ENCODE measurements around the gene SMKR1. TPM values are rescaled to one million over a fixed set of nuclear protein-coding genes. Genes with fewer than 3 reads are reported as not detected.
A peak's percentile ranks its signal among the peaks of the same experiment; 100 is the strongest.

Gene SMKR1
- total RNA-seq, 2 donors from 2014 or later: 4.0 to 4.3 TPM

GRCh38 chr7:129495987-129496386, 6.3 kb upstream of the SMKR1 start:
- DNase-seq: no peak
- no peak for ATAC-seq (replicated peaks in 1 of 2)

DNA sequence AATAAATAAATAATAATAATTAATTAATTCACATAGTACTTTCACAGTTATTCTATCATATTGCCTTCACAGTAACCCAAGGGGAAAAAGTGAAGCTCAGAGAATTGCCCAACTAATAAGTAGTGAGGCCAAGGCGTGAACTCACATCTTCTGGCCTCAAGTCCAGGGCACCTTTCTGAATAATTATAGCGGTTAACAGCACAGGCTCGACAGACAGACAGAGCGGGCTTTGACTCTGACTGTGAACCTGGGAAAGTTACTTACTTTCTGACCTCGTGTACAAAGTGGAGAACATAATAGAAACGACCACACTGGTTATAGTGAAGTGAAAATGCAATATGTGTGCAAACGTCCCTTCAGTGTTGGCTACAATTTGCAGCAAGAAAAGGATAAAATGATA, 5.7 kb upstream of the SMKR1 start:
- no peak for ATAC-seq (replicated peaks in 1 of 2)
- no peak overlapping the region for H3K4me3 Mint-ChIP-seq
- H3K36me3 Mint-ChIP-seq (ENCODE audit: insufficient read depth in 2 of 2): peaks cover 0 to 2% of the 10 kb centered on the region in 2 donors
- H3K27ac Mint-ChIP-seq: no peak overlapping the region
- peaks cover 6% of the 10 kb centered on the region for H3K27me3 Mint-ChIP-seq (ENCODE audit: low read depth)
- DNase-seq: no peak
- H3K4me1 Mint-ChIP-seq (ENCODE audit: low read depth): peaks cover 41% of the 10 kb centered on the region
- no peaks in the 10 kb centered on the region for H3K9me3 Mint-ChIP-seq

More at GRCh38 chr7:129495987-129496386, 6.3 kb upstream of the SMKR1 start:
- Mint-ChIP-seq H3K9me3 (no peaks in the 10 kb centered on the region), H3K36me3 (ENCODE audit: insufficient read depth in 2 of 2) (peaks cover 0 to 4% of the 10 kb centered on the region in 2 donors), H3K27ac (no peak overlapping the region), H3K27me3 (ENCODE audit: low read depth) (peaks cover 6% of the 10 kb centered on the region), H3K4me1 (ENCODE audit: low read depth) (peaks cover 35% of the 10 kb centered on the region), H3K4me3 (no peak overlapping the region)

- peaks cover 42% of the 10 kb centered on the region for H3K4me1 Mint-ChIP-seq (ENCODE audit: low read depth)
- no peak overlapping the region for H3K27ac Mint-ChIP-seq
- no peaks in the 10 kb centered on the region for H3K9me3 Mint-ChIP-seq
- peaks cover 0 to 2% of the 10 kb centered on the region in 2 donors for H3K36me3 Mint-ChIP-seq (ENCODE audit: insufficient read depth in 2 of 2)
- no peak for DNase-seq
- ATAC-seq (replicated peaks in 1 of 2): no peak
- H3K27me3 Mint-ChIP-seq (ENCODE audit: low read depth): peaks cover 6% of the 10 kb centered on the region
- no peak overlapping the region for H3K4me3 Mint-ChIP-seq
Observed at GRCh38 chr7:129497156-129497555, 5.2 kb upstream of the SMKR1 start.

DNA sequence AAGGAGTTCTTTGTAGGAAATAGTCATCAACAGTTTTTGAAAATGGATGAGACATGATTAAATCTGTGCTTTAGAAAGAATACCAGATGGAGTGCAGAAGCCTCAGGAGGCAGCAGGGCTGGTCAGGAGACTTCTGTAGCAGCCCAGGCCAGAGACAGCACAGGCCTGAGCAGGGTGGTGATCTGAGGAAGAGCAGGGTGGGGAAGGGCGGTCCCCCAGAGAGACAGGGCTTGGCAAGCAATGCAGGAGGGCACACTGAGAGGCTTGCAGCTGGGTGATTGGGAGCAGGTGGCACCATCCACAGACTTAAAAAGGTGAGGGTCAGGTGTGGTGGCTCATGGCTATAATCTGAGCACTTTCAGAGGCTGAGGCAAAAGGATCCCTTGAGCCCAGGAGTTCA, 4.3 kb upstream of the SMKR1 start:
- no peak overlapping the region for H3K4me3 Mint-ChIP-seq
- H3K27ac Mint-ChIP-seq: no peak overlapping the region
- no peaks in the 10 kb centered on the region for H3K9me3 Mint-ChIP-seq
- peaks cover 37% of the 10 kb centered on the region for H3K4me1 Mint-ChIP-seq (ENCODE audit: low read depth)
- DNase-seq: no peak
- H3K36me3 Mint-ChIP-seq (ENCODE audit: insufficient read depth in 2 of 2): no peaks in the 10 kb centered on the region
- peaks cover 7% of the 10 kb centered on the region for H3K27me3 Mint-ChIP-seq (ENCODE audit: low read depth)
- ATAC-seq (replicated peaks in 1 of 2): no peak

GRCh38 chr7:129499999-129500398, 2.3 kb upstream of the SMKR1 start:
- DNase-seq (no peak), ATAC-seq (replicated peaks in 1 of 2) (no peak)
- Mint-ChIP-seq H3K4me1 (ENCODE audit: low read depth) (peaks cover 39% of the 10 kb centered on the region), H3K9me3 (no peaks in the 10 kb centered on the region), H3K36me3 (ENCODE audit: insufficient read depth in 2 of 2) (no peaks in the 10 kb centered on the region), H3K27ac (no peak overlapping the region), H3K4me3 (no peak overlapping the region), H3K27me3 (ENCODE audit: low read depth) (peaks cover 13% of the 10 kb centered on the region)

- Mint-ChIP-seq H3K36me3 (ENCODE audit: insufficient read depth in 2 of 2) (no peaks in the 10 kb centered on the region), H3K9me3 (no peaks in the 10 kb centered on the region), H3K27ac (peak overlapping the region; percentile 55), H3K4me1 (ENCODE audit: low read depth) (peaks cover 21% of the 10 kb centered on the region), H3K4me3 (peak overlapping the region; percentile 62 to 83), H3K27me3 (ENCODE audit: low read depth) (peaks cover 7% of the 10 kb centered on the region)
- DNase-seq (peak in 1 of 2 donors; percentile 28), ATAC-seq (replicated peaks in 1 of 2) (peak; percentile 5 to 20)
Observed at GRCh38 chr7:129502708-129503685, 666 bp downstream of the SMKR1 start.

GRCh38 chr7:129503725-129504124, 1.4 kb downstream of the SMKR1 start:
- H3K27me3 Mint-ChIP-seq (ENCODE audit: low read depth): peaks cover 7% of the 10 kb centered on the region
- H3K4me3 Mint-ChIP-seq: peak overlapping the region; percentile 62 to 83
- H3K36me3 Mint-ChIP-seq (ENCODE audit: insufficient read depth in 2 of 2): no peaks in the 10 kb centered on the region
- ATAC-seq (replicated peaks in 1 of 2) (no peak), DNase-seq (no peak)
- H3K9me3 Mint-ChIP-seq: no peaks in the 10 kb centered on the region
- no peak overlapping the region for H3K27ac Mint-ChIP-seq
- peaks cover 21% of the 10 kb centered on the region for H3K4me1 Mint-ChIP-seq (ENCODE audit: low read depth)

- H3K27ac Mint-ChIP-seq: no peak overlapping the region
- no peak overlapping the region for H3K4me3 Mint-ChIP-seq
- no peak for ATAC-seq (replicated peaks in 1 of 2)
- no peaks in the 10 kb centered on the region for H3K27me3 Mint-ChIP-seq (ENCODE audit: low read depth)
- DNase-seq: no peak
- no peaks in the 10 kb centered on the region for H3K36me3 Mint-ChIP-seq (ENCODE audit: insufficient read depth in 2 of 2)
- no peaks in the 10 kb centered on the region for H3K9me3 Mint-ChIP-seq
- H3K4me1 Mint-ChIP-seq (ENCODE audit: low read depth): peaks cover 7% of the 10 kb centered on the region
Observed at GRCh38 chr7:129512192-129512591, 9.9 kb downstream of the SMKR1 start.

DNA sequence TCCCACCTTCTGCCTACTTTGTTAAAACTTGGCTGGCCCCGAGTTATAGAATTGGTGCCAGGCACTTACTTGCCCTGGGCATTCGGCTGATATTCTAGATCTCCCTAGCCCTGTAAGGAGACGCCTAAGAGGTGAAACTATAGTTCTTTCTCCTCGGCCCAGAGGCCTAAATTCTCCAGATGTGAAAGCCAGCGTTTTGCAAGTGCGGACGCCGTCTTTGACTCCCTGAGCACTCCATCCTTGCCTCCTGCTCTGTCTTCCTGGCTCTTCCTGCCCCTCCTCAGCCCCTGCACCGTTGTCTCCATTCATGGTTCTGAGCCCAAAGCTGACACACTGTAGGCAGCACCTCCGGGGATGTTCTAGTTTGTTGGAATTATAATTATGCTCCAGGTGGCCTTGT, 11.2 kb downstream of the SMKR1 start:
- no peaks in the 10 kb centered on the region for H3K9me3 Mint-ChIP-seq
- H3K4me1 Mint-ChIP-seq (ENCODE audit: low read depth): peaks cover 7% of the 10 kb centered on the region
- DNase-seq (no peak), ATAC-seq (replicated peaks in 1 of 2) (no peak)
- H3K27ac Mint-ChIP-seq: no peak overlapping the region
- H3K36me3 Mint-ChIP-seq (ENCODE audit: insufficient read depth in 2 of 2): no peaks in the 10 kb centered on the region
- no peak overlapping the region for H3K4me3 Mint-ChIP-seq
- no peaks in the 10 kb centered on the region for H3K27me3 Mint-ChIP-seq (ENCODE audit: low read depth)

DNA sequence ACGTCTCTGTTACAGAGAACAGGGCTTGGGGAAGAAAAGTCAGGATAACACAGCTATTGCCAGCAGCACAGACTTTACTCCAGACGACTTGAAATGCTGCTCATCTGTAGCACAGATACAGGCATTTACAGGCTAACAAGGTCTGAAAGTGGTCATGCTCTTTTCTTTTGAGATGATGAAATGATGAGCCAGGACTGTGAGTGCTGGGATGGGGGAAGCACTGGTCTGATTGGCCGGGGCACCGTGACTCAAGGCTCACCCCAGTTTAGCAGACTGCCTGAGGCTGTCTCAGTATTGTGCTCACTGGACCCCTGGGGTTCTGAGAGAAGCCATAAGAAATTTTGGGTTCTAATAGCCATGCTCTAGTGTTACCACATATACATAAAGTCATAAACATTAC, 12.4 kb downstream of the SMKR1 start:
- Mint-ChIP-seq H3K9me3 (no peaks in the 10 kb centered on the region), H3K4me3 (no peak overlapping the region), H3K27ac (no peak overlapping the region), H3K36me3 (ENCODE audit: insufficient read depth in 2 of 2) (no peaks in the 10 kb centered on the region), H3K27me3 (ENCODE audit: low read depth) (peaks cover 3% of the 10 kb centered on the region), H3K4me1 (ENCODE audit: low read depth) (peaks cover 7% of the 10 kb centered on the region)
- DNase-seq (no peak), ATAC-seq (replicated peaks in 1 of 2) (peak in 1 of 2 donors; percentile 22)

GRCh38 chr7:129515381-129515780, 13.1 kb downstream of the SMKR1 start:
- ATAC-seq (replicated peaks in 1 of 2) (no peak), DNase-seq (no peak)
- H3K4me1 Mint-ChIP-seq (ENCODE audit: low read depth): peaks cover 7% of the 10 kb centered on the region
- H3K36me3 Mint-ChIP-seq (ENCODE audit: insufficient read depth in 2 of 2): no peaks in the 10 kb centered on the region
- H3K27me3 Mint-ChIP-seq (ENCODE audit: low read depth): peaks cover 6% of the 10 kb centered on the region
- no peak overlapping the region for H3K4me3 Mint-ChIP-seq
- no peak overlapping the region for H3K27ac Mint-ChIP-seq
- H3K9me3 Mint-ChIP-seq: no peaks in the 10 kb centered on the region

DNA sequence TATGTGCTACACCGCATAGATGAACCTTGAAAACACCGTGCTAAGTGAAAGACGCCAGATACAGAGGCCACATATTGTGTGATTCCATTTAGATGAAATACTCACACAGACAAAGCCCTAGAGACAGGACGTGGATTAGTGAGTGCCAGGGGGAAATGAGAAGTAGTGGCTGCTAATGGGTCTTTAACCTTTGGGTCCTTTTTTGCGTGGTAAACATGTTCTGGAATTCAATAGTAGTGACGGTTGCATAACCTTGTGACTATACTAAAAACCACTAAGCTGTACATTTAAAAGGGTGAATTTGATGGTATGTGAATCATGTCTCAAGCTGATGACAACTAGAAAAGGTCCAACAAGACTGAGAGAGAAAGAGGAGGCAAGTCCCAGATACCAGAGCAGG, 15.6 kb downstream of the SMKR1 start:
- no peaks in the 10 kb centered on the region for H3K9me3 Mint-ChIP-seq
- no peaks in the 10 kb centered on the region for H3K36me3 Mint-ChIP-seq (ENCODE audit: insufficient read depth in 2 of 2)
- peaks cover 7% of the 10 kb centered on the region for H3K4me1 Mint-ChIP-seq (ENCODE audit: low read depth)
- H3K27ac Mint-ChIP-seq: no peak overlapping the region
- no peak for DNase-seq
- ATAC-seq (replicated peaks in 1 of 2): no peak
- no peak overlapping the region for H3K4me3 Mint-ChIP-seq
- H3K27me3 Mint-ChIP-seq (ENCODE audit: low read depth): peaks cover 29% of the 10 kb centered on the region

DNA sequence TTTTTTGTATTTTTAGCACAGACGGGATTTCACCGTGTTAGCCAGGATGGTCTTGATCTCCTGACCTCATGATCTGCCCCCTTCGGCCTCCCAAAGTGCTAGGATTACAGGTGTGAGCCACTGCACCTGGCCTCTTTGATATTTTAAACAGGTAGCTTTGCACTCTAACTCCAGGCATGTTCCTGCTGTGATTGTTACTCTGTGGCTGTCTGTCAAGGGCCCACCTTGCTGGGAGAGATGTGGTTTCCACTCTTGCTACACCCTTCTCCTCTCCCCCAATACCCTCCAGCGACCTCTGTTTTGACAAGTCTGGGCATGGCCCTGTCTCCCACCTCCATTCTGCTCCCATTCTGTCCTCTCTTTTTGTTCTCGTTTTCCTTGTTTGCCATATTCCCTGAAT, 17.1 kb downstream of the SMKR1 start:
- no peak overlapping the region for H3K27ac Mint-ChIP-seq
- no peaks in the 10 kb centered on the region for H3K9me3 Mint-ChIP-seq
- H3K36me3 Mint-ChIP-seq (ENCODE audit: insufficient read depth in 2 of 2): no peaks in the 10 kb centered on the region
- H3K4me3 Mint-ChIP-seq: no peak overlapping the region
- H3K4me1 Mint-ChIP-seq (ENCODE audit: low read depth): peaks cover 7% of the 10 kb centered on the region
- DNase-seq (no peak), ATAC-seq (replicated peaks in 1 of 2) (no peak)
- H3K27me3 Mint-ChIP-seq (ENCODE audit: low read depth): peaks cover 35% of the 10 kb centered on the region

Measured in activated T-cell treated with anti-CD3 and anti-CD28 coated beads, Interleukin-2, amount 50 U/mL, for 72 hours (primary cell).